Liver (tissue), 9 donors: Measurements from ENCODE around the gene KRT4. TPM values are rescaled to one million over a fixed set of nuclear protein-coding genes. Genes with fewer than 3 reads are reported as not detected.

Experiments used
- DNase-seq: peaks from one replicate; pipeline ENCODE4 v3.0.0-alpha.2; 2017; ENCODE audit warnings: low spot score
- H3K27ac ChIP-seq, 2 donors: one replicate each; pipeline ENCODE4 v1.7.0; 2013; ENCODE audit warnings: inconsistent platforms in 2 of 2, low read length in 2 of 2, control low read depth in 1 of 2, low read depth in 1 of 2, mild to moderate bottlenecking in 1 of 2
- H3K27me3 ChIP-seq, 4 donors: one replicate each; pipeline versions ENCODE4 v1.6.1 to v1.7.0; 2013; ENCODE audit warnings: low read length in 3 of 4, inconsistent platforms in 1 of 4, mild to moderate bottlenecking in 1 of 4, moderate library complexity in 1 of 4; ENCODE audit not compliant: control insufficient read depth in 4 of 4, insufficient read depth in 4 of 4
- H3K36me3 ChIP-seq, 4 donors: one replicate each; pipeline versions ENCODE4 v1.6.1 to v1.7.0; 2013; ENCODE audit warnings: low read length in 3 of 4, mild to moderate bottlenecking in 3 of 4, low read depth in 1 of 4, moderate library complexity in 1 of 4; ENCODE audit not compliant: control insufficient read depth in 4 of 4, insufficient read depth in 3 of 4
- H3K4me1 ChIP-seq, 4 donors: one replicate each; pipeline versions ENCODE4 v1.6.1 to v1.7.0; 2013; ENCODE audit warnings: low read length in 3 of 4, mild to moderate bottlenecking in 3 of 4, moderate library complexity in 1 of 4; ENCODE audit not compliant: control insufficient read depth in 4 of 4, insufficient read depth in 4 of 4
- H3K4me3 ChIP-seq, 3 donors: one replicate each; pipeline versions ENCODE4 v1.6.1 to v1.7.0; 2013; ENCODE audit warnings: low read length in 3 of 3, control low read depth in 1 of 3, low read depth in 1 of 3, mild to moderate bottlenecking in 1 of 3
- H3K9ac ChIP-seq, 2 donors: one replicate each; pipeline ENCODE4 v1.7.0; 2013; ENCODE audit warnings: low read length in 2 of 2, mild to moderate bottlenecking in 2 of 2, moderate library complexity in 2 of 2, control low read depth in 1 of 2, low read depth in 1 of 2
- H3K9me3 ChIP-seq, 4 donors: one replicate each; pipeline versions ENCODE4 v1.6.1 to v1.7.0; 2013; ENCODE audit warnings: low read length in 3 of 4; ENCODE audit not compliant: control insufficient read depth in 4 of 4
- EGR1 ChIP-seq, 2 donors: IDR thresholded peaks; 2 replicates each; pipeline ENCODE4 v1.6.1; 2016 to 2018; ENCODE audit warnings: antibody characterized with exemption in 2 of 2, low read depth in 2 of 2
- FOXA1 ChIP-seq: IDR thresholded peaks from 2 replicates; pipeline ENCODE4 v1.6.1; 2016; ENCODE audit warnings: antibody characterized with exemption
- FOXA2 ChIP-seq: IDR thresholded peaks from 2 replicates; pipeline ENCODE4 v1.6.1; 2016; ENCODE audit warnings: antibody characterized with exemption
- GABPA ChIP-seq, 2 donors: IDR thresholded peaks in 1 of 2; conservative IDR thresholded peaks in 1 of 2; 2 replicates each; pipeline ENCODE4 v1.6.1; 2016; ENCODE audit warnings: antibody characterized with exemption in 2 of 2, mild to moderate bottlenecking in 1 of 2, moderate library complexity in 1 of 2
- HNF4A ChIP-seq, 2 donors: conservative IDR thresholded peaks; 2 replicates each; pipeline ENCODE4 v1.6.1; 2016; ENCODE audit warnings: antibody characterized with exemption in 2 of 2, mild to moderate bottlenecking in 2 of 2
- HNF4G ChIP-seq: IDR thresholded peaks from 2 replicates; pipeline ENCODE4 v1.6.1; 2016; ENCODE audit warnings: antibody characterized with exemption
- JUND ChIP-seq, 2 donors: IDR thresholded peaks; 2 replicates each; pipeline ENCODE4 v1.6.1; 2016; ENCODE audit warnings: antibody characterized with exemption in 2 of 2
- NR2F2 ChIP-seq: IDR thresholded peaks from 2 replicates; pipeline ENCODE4 v1.6.1; 2016; ENCODE audit warnings: antibody characterized with exemption
- RAD21 ChIP-seq, 2 donors: IDR thresholded peaks; 2 replicates each; pipeline ENCODE4 v1.6.1; 2016; ENCODE audit warnings: antibody characterized with exemption in 2 of 2, mild to moderate bottlenecking in 2 of 2
- RXRA ChIP-seq, 2 donors: IDR thresholded peaks; 2 replicates each; pipeline ENCODE4 v1.6.1; 2017 to 2018; ENCODE audit warnings: antibody characterized with exemption in 2 of 2, mild to moderate bottlenecking in 1 of 2
- SP1 ChIP-seq: IDR thresholded peaks from 2 replicates; pipeline ENCODE4 v1.6.1; 2018; ENCODE audit warnings: antibody characterized with exemption, mild to moderate bottlenecking
- YY1 ChIP-seq: IDR thresholded peaks from 2 replicates; pipeline ENCODE4 v1.6.1; 2016; ENCODE audit warnings: antibody characterized with exemption, mild to moderate bottlenecking
- WGBS: extraction: QIAGEN DNeasy Blood & Tissue Kit; methylation state at CpG from one replicate; pipeline ENCODE4 v1.1.7; 2013; 5-methylcytosine and 5-hydroxymethylcytosine counted together
- polyA plus RNA-seq, 2 donors: library from polyadenylated mRNA; stranded (reverse) in 1 of 2; unstranded in 1 of 2; fragments of 200-250 nt in 1 of 2; fragments of >200 nt in 1 of 2; fragmentation: Nextera tagmentation in 1 of 2; extraction: Ambion mirVana in 1 of 2; gene quantifications; one replicate each; pipeline versions ENCODE4 v1.2.1 to v1.2.3, GENCODE V29; 2013 to 2015
- total RNA-seq, 2 donors: library from RNA; depleted of rRNA; stranded (reverse); fragments of >200 nt; gene quantifications; one replicate each; pipeline ENCODE4 v1.2.3, GENCODE V29; 2014
- TF ChIP-seq, protein P1 (sequence below): IDR thresholded peaks from 2 replicates; pipeline ENCODE4 v1.6.1; 2016; ENCODE audit warnings: antibody characterized with exemption, mild to moderate bottlenecking
- TF ChIP-seq, protein P2 (sequence below): IDR thresholded peaks from 2 replicates; pipeline ENCODE4 v1.6.1; 2016; ENCODE audit warnings: antibody characterized with exemption
- TF ChIP-seq, protein P3 (sequence below): IDR thresholded peaks from 2 replicates; pipeline ENCODE4 v1.6.1; 2016; ENCODE audit warnings: antibody characterized with exemption
- TF ChIP-seq, protein P4 (sequence below): fragments of 150-350 bp; IDR thresholded peaks from 2 replicates; pipeline ENCODE4 v1.5.1; 2017; ENCODE audit warnings: improper control_type of control experiment, low read depth, low read length; ENCODE audit not compliant: missing input control
- donor health status: healthy.
- donor health status: healthy.
- donor health status: healthy.
- donor health status: healthy.
- donor health status: healthy.

The KRT4 gene
- total and polyA plus RNA-seq, 4 donors: 0.05 to 0.23 TPM; not detected in 2

DNA sequence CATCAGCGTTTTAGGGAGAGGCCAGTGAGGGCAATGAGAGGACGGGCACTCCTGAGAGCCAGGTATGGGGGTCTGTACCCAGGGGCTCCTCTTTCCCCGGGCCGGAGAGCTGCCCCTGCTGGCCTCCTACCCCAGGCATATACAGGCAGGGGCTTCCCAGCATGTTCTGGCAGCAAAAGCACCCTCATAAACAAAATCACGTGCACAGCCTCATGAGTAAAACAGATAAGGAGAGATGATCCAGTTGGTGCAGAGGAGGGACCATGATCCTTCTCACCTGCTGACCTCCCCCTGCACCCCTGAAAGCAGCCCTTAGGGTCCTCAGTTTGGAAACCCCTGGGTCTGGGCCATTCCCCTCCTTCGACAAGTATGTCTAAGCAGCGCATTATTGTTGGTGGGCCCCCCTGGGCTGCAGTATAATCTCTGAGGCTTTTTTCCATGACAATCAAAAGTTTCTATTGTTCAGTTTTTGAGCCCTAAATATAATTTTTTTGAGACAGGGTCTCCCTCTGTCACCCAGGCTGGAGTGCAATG lies 5.0 kb upstream of the KRT4 start (continued):
- TF ChIP-seq, protein P1, sequence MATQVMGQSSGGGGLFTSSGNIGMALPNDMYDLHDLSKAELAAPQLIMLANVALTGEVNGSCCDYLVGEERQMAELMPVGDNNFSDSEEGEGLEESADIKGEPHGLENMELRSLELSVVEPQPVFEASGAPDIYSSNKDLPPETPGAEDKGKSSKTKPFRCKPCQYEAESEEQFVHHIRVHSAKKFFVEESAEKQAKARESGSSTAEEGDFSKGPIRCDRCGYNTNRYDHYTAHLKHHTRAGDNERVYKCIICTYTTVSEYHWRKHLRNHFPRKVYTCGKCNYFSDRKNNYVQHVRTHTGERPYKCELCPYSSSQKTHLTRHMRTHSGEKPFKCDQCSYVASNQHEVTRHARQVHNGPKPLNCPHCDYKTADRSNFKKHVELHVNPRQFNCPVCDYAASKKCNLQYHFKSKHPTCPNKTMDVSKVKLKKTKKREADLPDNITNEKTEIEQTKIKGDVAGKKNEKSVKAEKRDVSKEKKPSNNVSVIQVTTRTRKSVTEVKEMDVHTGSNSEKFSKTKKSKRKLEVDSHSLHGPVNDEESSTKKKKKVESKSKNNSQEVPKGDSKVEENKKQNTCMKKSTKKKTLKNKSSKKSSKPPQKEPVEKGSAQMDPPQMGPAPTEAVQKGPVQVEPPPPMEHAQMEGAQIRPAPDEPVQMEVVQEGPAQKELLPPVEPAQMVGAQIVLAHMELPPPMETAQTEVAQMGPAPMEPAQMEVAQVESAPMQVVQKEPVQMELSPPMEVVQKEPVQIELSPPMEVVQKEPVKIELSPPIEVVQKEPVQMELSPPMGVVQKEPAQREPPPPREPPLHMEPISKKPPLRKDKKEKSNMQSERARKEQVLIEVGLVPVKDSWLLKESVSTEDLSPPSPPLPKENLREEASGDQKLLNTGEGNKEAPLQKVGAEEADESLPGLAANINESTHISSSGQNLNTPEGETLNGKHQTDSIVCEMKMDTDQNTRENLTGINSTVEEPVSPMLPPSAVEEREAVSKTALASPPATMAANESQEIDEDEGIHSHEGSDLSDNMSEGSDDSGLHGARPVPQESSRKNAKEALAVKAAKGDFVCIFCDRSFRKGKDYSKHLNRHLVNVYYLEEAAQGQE: no peak

DNA sequence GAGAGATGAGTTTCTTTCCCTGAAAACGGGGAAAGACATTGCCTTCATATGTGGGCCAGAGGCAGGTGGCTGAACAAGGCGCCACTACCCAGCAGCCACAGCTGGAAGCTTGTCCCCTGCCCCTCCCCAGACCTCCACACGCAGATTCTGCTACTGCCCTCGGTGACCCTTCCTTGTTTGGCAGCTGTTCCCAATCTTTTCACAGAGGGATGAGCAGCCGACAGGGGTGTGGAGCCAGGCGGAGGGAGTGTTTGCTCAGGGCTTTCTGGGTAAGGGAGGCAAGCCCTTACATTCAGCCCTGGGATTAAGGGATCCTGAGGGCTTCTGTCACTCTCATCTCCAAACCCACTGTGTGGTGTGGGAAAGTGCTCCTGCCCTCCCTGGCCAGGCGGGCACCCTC lies 4.5 kb upstream of the KRT4 start:
- Histone ChIP-seq H3K9ac (no peak overlapping the region), H3K4me1 (no peaks in the 10 kb centered on the region), H3K9me3 (no peaks in the 10 kb centered on the region), H3K27me3 (no peaks in the 10 kb centered on the region), H3K36me3 (no peaks in the 10 kb centered on the region), H3K4me3 (no peak overlapping the region), H3K27ac (no peak overlapping the region)
- no peak for TF ChIP-seq SP1
- TF ChIP-seq, protein P2, sequence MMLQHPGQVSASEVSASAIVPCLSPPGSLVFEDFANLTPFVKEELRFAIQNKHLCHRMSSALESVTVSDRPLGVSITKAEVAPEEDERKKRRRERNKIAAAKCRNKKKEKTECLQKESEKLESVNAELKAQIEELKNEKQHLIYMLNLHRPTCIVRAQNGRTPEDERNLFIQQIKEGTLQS: no peak
- no peak for TF ChIP-seq EGR1 (IDR thresholded peaks at IDR 0.05; ENCODE audit: low read depth in 2 of 2)
- no peak for DNase-seq
- WGBS: 28% methylated on average over 7 of the region's 7 CpGs

DNA sequence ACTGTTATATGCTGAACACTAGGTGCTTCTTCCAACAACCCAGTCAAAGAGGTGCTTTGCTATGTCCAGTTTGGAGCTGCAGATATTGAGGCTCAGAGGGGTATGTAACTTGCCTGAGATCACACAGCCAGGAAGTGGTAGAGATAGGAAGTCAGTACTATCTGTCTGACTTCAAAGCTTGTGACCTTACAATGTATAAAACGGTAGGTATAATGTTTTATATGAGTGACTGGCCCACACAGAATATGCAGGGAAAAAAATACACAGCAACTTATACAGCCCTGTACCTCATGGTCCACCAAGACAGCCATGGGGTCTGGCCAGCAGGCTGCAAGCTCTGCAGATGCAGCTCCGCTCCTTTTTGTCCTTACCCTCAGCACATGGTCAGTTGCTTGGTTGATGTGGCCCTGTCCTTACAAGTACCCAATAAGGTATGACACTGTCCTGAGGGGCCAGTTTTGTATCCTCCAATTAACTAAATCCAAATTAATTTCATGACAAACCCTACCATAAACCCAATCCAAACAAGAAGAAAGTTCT lies 3.9 kb upstream of the KRT4 start:
- Histone ChIP-seq H3K9me3 (no peaks in the 10 kb centered on the region), H3K4me3 (no peak overlapping the region), H3K4me1 (no peaks in the 10 kb centered on the region), H3K27me3 (no peaks in the 10 kb centered on the region), H3K9ac (no peak overlapping the region), H3K27ac (no peak overlapping the region), H3K36me3 (no peaks in the 10 kb centered on the region)
- DNase-seq: no peak
- no peak for TF ChIP-seq JUND (IDR thresholded peaks at IDR 0.05)
- TF ChIP-seq FOXA1: no peak
- WGBS: 67% methylated on average over 2 of the region's 2 CpGs

DNA sequence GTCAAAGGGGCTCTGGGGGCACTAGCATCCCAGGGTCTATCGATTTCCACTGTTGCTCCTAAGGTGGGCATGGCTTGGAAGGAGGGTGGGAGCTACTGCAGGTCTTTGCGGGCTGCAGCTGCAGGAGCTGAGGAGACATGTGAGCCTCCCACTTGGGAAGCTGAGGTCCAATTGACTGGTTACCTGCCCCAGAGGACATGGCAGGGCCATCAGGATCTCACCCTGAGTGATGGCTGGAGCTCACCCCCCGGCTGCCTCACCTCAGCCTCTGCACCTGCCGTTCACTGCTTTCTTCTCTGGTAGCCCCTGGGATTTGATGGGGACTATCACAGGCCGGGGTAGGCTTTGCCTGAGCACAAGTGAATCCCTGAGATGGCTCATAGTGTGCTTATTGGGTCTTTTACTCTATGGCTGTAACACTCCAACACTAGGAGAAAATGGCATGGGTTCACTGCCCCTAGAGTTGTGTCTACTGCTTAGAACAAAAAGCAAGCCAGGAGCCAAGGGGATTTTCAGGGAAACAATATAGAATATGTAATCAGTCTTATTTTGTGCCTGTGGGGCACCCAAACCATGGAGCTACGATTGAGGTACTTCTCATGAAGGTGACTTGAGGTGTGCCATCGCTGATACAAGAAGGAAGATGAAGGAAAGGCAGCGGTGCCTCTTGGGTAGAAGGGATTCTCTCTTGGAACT lies 3.2 kb upstream of the KRT4 start:
- DNase-seq: no peak
- H3K4me3 ChIP-seq: no peak overlapping the region
- H3K27ac ChIP-seq: no peak overlapping the region
- H3K9me3 ChIP-seq: no peaks in the 10 kb centered on the region
- no peak overlapping the region for H3K9ac ChIP-seq
- no peaks in the 10 kb centered on the region for H3K27me3 ChIP-seq
- no peaks in the 10 kb centered on the region for H3K36me3 ChIP-seq
- WGBS: 81% methylated on average over 8 of the region's 8 CpGs
- H3K4me1 ChIP-seq: no peaks in the 10 kb centered on the region
- TF ChIP-seq FOXA2 (no peak), RAD21 (IDR thresholded peaks at IDR 0.05) (no peak), HNF4A (conservative IDR thresholded peaks at IDR 0.05) (no peak), HNF4G (no peak), YY1 (no peak), GABPA (IDR thresholded peaks at IDR 0.05 in 1 of 2, conservative IDR thresholded peaks at IDR 0.05 in 1 of 2) (no peak), NR2F2 (no peak), FOXA1 (no peak), RXRA (IDR thresholded peaks at IDR 0.05) (no peak), JUND (IDR thresholded peaks at IDR 0.05) (no peak)
- TF ChIP-seq, protein P3, sequence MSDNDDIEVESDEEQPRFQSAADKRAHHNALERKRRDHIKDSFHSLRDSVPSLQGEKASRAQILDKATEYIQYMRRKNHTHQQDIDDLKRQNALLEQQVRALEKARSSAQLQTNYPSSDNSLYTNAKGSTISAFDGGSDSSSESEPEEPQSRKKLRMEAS: no peak
- TF ChIP-seq, protein P4, sequence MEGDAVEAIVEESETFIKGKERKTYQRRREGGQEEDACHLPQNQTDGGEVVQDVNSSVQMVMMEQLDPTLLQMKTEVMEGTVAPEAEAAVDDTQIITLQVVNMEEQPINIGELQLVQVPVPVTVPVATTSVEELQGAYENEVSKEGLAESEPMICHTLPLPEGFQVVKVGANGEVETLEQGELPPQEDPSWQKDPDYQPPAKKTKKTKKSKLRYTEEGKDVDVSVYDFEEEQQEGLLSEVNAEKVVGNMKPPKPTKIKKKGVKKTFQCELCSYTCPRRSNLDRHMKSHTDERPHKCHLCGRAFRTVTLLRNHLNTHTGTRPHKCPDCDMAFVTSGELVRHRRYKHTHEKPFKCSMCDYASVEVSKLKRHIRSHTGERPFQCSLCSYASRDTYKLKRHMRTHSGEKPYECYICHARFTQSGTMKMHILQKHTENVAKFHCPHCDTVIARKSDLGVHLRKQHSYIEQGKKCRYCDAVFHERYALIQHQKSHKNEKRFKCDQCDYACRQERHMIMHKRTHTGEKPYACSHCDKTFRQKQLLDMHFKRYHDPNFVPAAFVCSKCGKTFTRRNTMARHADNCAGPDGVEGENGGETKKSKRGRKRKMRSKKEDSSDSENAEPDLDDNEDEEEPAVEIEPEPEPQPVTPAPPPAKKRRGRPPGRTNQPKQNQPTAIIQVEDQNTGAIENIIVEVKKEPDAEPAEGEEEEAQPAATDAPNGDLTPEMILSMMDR: no peak
- TF ChIP-seq, protein P1: no peak
